ENCODE measurements around the gene FRMPD4.
"Not testable (repeated sequence)": the region's sequence is repeated elsewhere in the genome, so short reads cannot be mapped to it uniquely, and the experiment has no call there.

FRMPD4 gene

GRCh38 chrX:12441381-12442128, 303.3 kb downstream of the FRMPD4 start:
- DNase-seq (ENCODE audit: low read depth), result no peak

DNA sequence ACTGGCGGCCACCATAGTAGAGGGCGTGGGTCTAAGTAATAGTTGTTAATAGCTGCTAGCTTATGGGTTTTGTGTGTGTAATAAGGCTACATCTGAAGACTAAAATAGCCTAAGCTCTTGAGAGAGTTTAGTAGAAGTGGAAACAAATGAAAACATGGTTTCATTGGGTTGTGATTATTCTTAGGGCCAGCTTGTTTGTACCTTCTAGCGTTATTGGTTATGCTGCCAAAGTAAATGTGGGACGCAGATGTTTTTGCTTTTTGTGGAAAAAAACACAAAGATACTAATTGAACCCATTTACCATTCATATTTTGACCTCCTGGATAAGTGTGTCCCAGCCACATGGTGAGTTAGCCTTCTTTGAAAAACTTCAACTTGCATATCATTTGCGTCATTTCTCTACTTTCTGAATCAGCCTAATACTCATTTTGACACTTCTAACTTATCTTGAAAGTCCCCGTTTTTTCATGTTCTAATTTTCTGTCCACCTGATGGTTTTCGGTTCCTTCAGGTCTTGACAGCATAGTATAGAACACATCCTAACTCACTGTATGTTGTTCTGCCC, 305.3 kb downstream of the FRMPD4 start:
- no peak for DNase-seq (ENCODE audit: low read depth)

DNA sequence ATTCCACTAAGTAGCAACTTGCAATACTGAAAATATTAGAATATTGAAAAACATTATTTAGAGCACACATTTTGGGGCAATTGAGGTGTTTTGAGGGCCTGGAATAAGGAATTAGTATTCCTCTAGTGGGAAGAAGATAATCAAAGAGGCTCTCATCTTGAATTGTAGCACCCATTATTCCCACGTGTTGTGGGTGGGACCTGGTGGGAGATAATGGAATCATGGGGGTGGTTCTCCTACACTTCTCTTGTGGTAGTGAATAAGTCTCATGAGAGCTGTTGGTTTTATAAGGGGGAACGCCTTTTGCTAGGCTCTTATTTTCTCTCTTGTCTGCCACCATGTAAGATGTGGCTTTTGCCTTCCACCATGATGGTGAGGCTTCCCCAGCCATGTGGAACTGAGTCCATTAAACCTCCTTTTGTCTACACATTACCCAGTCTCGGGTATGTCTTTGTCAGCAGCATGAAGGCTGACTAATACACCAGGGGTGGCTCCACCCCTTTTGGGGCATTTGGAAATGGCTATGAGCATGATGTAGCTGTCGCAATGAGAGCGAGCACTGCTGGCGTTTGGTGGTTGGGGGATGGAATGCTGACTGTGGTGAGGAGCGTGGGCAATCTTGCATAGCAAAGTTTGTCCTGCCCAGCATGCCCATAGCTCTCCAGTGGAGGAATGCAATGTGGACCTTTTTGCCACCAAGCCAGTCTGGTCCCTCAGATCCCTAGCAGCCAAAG, 308.2 kb downstream of the FRMPD4 start:
- DNase-seq (ENCODE audit: low read depth), result no peak

- DNase-seq (ENCODE audit: low read depth), result no peak
These were observed 309.3 kb downstream of the FRMPD4 start for GRCh38 chrX:12447448-12448064.

DNA sequence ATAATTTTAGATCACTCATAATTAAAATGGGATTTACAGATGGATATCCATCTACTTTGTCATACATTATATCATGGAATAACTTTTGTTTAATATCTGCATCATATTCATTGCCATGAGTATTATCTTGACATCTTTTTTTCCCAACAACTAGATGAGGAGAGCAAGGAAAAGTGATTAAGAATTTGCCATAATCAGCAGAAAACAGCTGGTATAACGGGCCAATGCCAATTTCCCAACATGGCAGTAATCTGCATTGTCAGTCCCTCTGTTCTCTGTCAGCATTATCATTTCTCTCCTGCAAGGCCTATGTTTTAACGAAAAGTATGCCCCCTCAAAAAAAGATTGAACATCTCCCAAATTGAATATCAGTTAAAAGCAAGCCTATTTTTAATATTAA, 314.0 kb downstream of the FRMPD4 start:
- no peak for DNase-seq (ENCODE audit: low read depth)

DNA sequence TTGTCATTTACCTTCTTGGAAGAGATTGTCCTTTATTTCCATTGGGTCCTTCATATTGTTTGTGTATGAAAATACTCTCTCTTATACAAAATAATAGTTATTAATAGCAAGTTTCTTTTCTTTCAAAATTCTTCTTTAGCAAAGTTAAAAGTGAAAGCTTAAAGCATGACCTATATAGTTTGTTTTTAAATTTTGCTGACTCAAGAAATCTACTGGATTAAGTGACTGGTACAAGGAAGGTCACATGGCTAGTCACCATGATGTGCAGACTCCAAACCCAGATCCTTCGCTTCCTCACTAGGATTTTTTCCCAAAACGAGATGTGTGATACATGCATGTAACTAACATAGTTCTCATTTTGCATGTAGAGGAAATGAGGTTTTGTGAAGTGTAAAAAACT, 322.7 kb downstream of the FRMPD4 start:
- no peak for DNase-seq (ENCODE audit: low read depth)

DNA sequence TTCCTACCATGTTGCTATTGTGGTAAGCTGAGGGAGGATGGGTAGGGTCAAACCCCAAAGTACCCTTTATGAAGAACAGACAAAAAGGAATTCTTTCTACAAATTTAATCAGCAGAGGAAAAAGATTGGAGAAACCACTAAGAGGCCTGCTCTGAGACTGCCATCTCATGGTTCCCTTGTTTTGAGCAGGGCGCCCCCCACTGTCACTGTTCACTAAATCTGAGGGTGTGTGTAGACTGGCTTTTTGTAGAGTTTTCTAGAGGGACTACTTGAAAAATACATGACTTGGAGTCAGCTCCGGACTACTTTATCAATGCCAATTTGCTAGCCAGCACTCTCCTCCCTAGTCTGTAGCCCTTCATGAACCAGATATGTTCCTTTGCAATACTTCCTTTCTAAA, 324.8 kb downstream of the FRMPD4 start:
- no peak for DNase-seq (ENCODE audit: low read depth)

DNA sequence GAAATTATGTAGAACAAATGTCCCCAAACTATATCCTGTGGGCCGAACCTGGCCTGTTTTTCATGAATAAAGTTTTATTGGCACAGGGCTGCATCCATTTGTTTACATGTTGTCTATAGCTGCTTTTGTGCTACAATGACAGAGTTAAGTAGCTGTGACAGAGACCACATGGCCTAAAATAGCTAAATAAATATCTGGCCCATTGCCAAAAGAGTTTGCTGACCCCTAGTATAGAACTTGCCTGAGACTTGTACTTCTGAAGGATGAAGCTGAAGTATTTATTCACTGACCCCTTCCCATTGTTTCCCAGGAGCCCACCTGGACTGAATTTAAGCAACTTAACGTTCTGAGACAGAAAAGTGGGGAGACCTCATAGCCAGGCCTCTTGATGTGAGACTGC, 325.6 kb downstream of the FRMPD4 start:
- no peak for DNase-seq (ENCODE audit: low read depth)

DNA sequence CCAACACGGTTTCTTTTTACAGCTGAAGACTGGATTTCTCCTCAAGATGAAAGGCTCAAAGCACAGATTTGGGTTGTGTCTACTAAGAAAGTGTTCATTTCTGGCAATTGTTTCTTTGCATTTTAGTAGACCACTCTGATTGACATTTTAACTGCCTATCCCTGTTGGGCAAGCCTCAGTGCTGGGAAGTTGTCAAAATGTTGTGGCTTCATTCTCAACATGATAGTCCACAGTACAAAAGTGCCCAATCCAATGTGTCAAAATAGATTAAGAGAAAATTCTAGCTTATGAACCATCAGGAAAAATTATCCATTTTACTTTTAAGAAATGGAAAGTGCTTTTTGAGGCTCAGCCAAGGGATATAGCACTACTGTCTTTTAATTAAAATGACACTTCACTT, 329.0 kb downstream of the FRMPD4 start:
- DNase-seq (ENCODE audit: low read depth), result no peak

DNA sequence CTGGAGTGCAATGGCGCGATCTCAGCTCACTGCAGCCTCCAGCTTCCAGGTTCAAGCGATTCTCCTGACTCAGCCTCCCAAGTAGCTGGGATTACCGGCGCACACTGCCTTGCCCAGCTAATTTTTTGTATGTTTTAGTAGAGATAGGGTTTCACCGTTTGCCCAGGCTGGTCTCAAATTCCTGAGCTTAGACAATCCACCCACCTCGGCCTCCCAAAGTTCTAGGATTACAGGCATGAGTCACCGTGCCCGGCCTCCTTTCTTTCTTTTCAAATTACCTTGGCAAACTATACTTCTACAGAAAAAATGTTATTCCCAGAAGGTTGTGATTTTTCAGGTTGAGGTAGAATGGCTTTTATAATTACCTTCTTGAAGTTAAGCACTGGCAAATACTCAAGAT, 331.0 kb downstream of the FRMPD4 start:
- DNase-seq (ENCODE audit: low read depth), result no peak

DNA sequence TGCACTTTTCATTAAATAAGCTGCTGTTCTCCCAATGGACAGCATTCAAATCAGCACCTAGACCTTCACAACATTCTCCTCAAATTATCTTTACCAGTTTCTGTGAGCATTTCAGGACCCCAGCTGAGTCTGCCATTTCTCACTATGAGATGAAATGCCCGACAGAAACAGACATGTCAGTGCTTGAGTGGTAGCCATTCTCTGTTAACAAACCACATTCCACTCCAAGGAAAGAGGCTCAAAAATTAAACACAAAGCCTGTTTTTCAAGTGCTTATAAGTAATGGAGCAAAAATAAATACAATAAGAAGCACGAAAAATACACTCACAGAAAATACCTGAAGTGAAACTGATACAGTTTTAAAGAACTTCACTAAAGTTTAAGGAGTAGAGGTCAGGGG, 332.8 kb downstream of the FRMPD4 start:
- DNase-seq (ENCODE audit: low read depth), result no peak

- DNase-seq (ENCODE audit: low read depth), result no peak
These were observed 342.7 kb downstream of the FRMPD4 start for GRCh38 chrX:12480956-12481355.

- DNase-seq (ENCODE audit: low read depth), result no peak
These were observed 349.9 kb downstream of the FRMPD4 start for GRCh38 chrX:12488220-12488619.

- DNase-seq (ENCODE audit: low read depth), result no peak
These were observed 350.5 kb downstream of the FRMPD4 start for GRCh38 chrX:12488771-12489170.

DNA sequence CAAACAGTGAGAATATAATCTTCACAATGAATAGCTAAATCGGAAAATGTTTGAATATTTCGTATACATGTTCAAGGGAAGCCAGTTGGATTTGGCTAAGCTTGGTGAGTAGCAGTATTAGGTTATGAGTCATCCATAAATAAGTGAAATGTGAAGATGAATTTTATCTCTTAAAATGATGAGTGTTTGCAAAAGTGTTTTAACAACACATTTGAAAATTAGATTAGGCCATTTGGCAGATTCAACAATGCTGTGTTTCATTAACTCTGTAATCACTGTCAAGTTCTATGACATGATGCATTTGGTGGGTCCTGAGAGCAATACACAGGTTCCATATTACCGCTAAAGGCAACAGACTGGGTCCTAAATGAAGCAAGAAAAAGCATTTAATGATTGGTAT, 351.1 kb downstream of the FRMPD4 start:
- no peak for DNase-seq (ENCODE audit: low read depth)

GRCh38 chrX:12494400-12495138, 356.3 kb downstream of the FRMPD4 start:
- DNase-seq (ENCODE audit: low read depth), result no peak

DNA sequence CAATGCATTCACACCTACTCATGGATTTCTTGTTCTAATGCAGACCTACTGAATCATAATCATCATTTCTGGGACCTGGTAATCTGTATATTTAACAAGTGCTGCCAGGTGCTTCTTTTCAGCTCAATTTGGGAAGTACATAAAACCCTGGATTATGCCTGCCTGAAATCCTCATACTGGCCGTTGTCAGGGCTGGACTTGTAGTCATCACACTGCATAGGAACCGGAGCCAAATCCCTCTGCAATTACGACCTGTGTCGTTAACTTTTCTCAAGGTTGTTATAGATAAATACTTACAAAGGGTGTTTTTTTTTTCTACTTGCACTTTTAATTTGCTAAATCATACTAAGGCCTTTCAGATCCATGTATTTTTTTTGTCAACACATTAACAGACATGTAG, 358.1 kb downstream of the FRMPD4 start:
- no peak for DNase-seq (ENCODE audit: low read depth)

DNA sequence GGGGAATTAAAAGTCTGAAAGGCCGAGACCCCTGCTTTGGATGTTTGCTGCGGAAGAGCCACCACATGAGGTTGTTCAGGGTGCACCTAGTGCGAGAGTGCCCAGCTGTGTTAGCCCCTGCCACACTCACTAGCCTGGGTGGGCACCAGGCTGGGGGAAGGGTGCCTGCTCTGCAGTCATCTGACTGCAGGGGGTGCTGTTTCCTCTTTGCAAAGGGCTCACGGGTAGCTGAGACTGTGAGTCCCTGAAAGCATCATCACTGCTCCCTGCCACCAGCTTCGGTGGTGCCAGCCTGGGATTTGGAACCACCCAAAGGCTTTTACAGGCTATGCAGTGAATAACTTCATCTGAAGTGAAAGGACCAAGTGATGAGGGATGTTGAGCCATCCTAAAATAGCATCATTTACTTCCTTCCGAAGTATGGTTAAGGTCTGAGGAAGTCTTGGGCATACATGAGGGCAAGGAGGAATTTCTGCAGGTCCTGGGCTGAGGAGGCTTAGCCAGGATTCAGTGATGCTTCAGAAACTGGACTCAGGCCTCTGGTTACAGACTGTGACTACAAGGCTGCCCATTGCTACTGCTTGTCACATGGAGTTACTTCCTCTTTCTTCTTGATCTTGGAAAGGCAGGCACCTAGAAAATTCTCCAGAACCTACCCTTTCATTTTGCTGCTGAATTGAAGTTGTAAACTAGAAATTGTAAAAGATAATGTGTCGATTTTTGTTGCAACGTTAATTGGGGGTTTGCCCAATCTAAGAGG, 359.7 kb downstream of the FRMPD4 start:
- DNase-seq (ENCODE audit: low read depth), result no peak

DNA sequence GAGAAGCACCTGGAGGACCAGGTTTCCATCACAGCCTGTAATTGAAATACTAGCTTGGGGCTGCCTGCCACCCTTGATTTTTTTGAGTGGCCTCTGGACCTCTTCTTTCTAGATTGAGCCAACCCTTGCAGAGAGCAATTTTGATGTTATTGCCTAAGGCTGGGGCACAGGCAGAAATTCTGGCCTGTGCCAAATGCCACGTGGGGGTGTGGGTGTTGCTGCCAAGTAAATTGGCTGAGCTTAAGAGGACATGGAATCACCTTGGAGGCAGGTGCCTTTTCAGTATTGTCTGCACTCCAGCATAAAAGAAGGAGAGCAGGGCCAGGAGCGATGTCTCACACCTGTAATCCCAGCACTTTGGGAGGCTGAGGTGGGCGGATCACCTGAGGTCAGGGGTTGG, 366.9 kb downstream of the FRMPD4 start:
- no peak for DNase-seq (ENCODE audit: low read depth)

GRCh38 chrX:12515384-12515783, 377.1 kb downstream of the FRMPD4 start:
- DNase-seq (ENCODE audit: low read depth), result not testable (repeated sequence)

- DNase-seq (ENCODE audit: low read depth), result no peak
These were observed 388.0 kb downstream of the FRMPD4 start for GRCh38 chrX:12526306-12526705.
